ENCODE measurements around the gene AIP. TPM values are rescaled to one million over a fixed set of nuclear protein-coding genes. Genes with fewer than 3 reads are reported as not detected.
A peak's percentile ranks its signal among the peaks of the same experiment; 100 is the strongest.
"Not testable (repeated sequence)": the region's sequence is repeated elsewhere in the genome, so short reads cannot be mapped to it uniquely, and the experiment has no call there.

The AIP gene
- total and polyA plus RNA-seq, 2 of the 8 experiments (the other 6 are each of a cell fraction or from before 2014, with no cell fraction given): 29.8 to 54.4 TPM

GRCh38 chr11:67465530-67465929 lies 17.3 kb upstream of the AIP start:
- peak overlapping the region; percentile 76 to 92 (median 85); a peak in 7 of 8 replicates for H3K4me3 ChIP-seq (ENCODE audit: extremely low read depth in 1 of 4, insufficient read depth in 2 of 4, low read depth in 3 of 4, low read length in 4 of 4)
- FAIRE-seq: not testable (repeated sequence)

More at GRCh38 chr11:67465530-67465929, 17.3 kb upstream of the AIP start:
- 83% methylated on average over 2 of the region's 2 CpGs; no CpG with 5 or more reads in 1 of the 2 experiments for WGBS, 2 experiments (ENCODE audit: extremely low coverage in 1 of 2, insufficient coverage in 1 of 2, insufficient read length in 1 of 2, insufficient replicate concordance in 2 of 2, low coverage in 1 of 2, low lambda C conversion rate in 2 of 2, missing lambda C conversion rate in 1 of 2)
- H3K9me3 ChIP-seq (ENCODE audit: insufficient read depth in 2 of 2, low read depth in 1 of 2, low read length in 1 of 2); H3K18ac ChIP-seq (ENCODE audit: extremely low read depth, low read length); H4K20me1 ChIP-seq (replicated peaks in 1 of 2; ENCODE audit: control insufficient read depth in 1 of 2, insufficient read depth in 2 of 2, low read length in 2 of 2); H3K79me2 ChIP-seq (ENCODE audit: control insufficient read depth in 1 of 2, insufficient read depth in 2 of 2, low read length in 2 of 2); H3K79me1 ChIP-seq (ENCODE audit: low read depth, low read length); H3K56ac ChIP-seq (replicated peaks; ENCODE audit: insufficient read length, low read depth, low read length); H3K27me3 ChIP-seq (replicated peaks in 1 of 4; ENCODE audit: control insufficient read depth in 3 of 4, extremely low read depth in 1 of 4, insufficient read depth in 3 of 4, low read length in 3 of 4); H3K14ac ChIP-seq (ENCODE audit: insufficient read length); H3K36me3 ChIP-seq (ENCODE audit: control insufficient read depth in 2 of 4, insufficient read depth in 4 of 4, low read length in 3 of 4); H2BK20ac ChIP-seq (ENCODE audit: low read length); H3K4ac ChIP-seq (replicated peaks; ENCODE audit: insufficient read length, low read depth, low read length); H3K23ac ChIP-seq (ENCODE audit: insufficient read length); H2BK15ac ChIP-seq (ENCODE audit: low read length); H4K8ac ChIP-seq (ENCODE audit: extremely low read depth, insufficient read depth, low read length); H3K23me2 ChIP-seq (ENCODE audit: low read depth, low read length); H2AK5ac ChIP-seq (ENCODE audit: low read depth, low read length); DNase-seq (ENCODE audit: low read depth in 1 of 2, low spot score in 2 of 2); H2BK120ac ChIP-seq (replicated peaks; ENCODE audit: low read depth, low read length); H2AFZ ChIP-seq (ENCODE audit: low read length); H3K27ac ChIP-seq (ENCODE audit: low read depth, low read length); H4K91ac ChIP-seq (replicated peaks; ENCODE audit: insufficient read length, low read length); H4K5ac ChIP-seq (ENCODE audit: insufficient read length, low read depth, low read length); H2BK12ac ChIP-seq (ENCODE audit: low read depth, low read length): not testable (repeated sequence)
- Histone ChIP-seq H3K4me2 (ENCODE audit: insufficient read depth in 1 of 2, low read depth in 2 of 2, low read length in 2 of 2) (peak overlapping the region; percentile 70 to 82), H2BK5ac (ENCODE audit: low read depth, low read length) (peak overlapping the region; percentile 93), H3K4me1 (replicated peaks in 1 of 4; ENCODE audit: control insufficient read depth in 3 of 4, insufficient read depth in 4 of 4, low read length in 3 of 4) (peaks cover 2 to 14% (median 6%) of the 10 kb centered on the region in 4 experiments; a peak in 6 of 7 replicates), H3K9ac (replicated peaks in 1 of 4; ENCODE audit: extremely low read depth in 1 of 4, low read depth in 3 of 4, low read length in 3 of 4) (peak overlapping the region in 1 of 4 experiments; percentile 69; a peak in 2 of 7 replicates)
- ChIA-PET POLR2A (ENCODE audit: partially characterized antibody) (interaction anchor here (0.6 to 1.9 kb wide), 18 partner anchors 9 to 74 kb away, joined by 3 to 15 read pairs (median 4); partner anchors contain the start of genes AIP, CDK2AP2, GPR152 and PPP1CA), CTCF (ENCODE audit: partially characterized antibody) (interaction anchor here (0.6 to 1.6 kb wide), 7 partner anchors 27 to 892 kb away, joined by 3 to 6 read pairs (median 3); partner anchors contain the start of gene PPP1CA)

Measured in H1 (cell line).